ENCODE results near the gene ZSCAN5B. TPM values are rescaled to one million over a fixed set of nuclear protein-coding genes. Genes with fewer than 3 reads are reported as not detected.
"Not testable (repeated sequence)": the region's sequence is repeated elsewhere in the genome, so short reads cannot be mapped to it uniquely, and the experiment has no call there.

Gene ZSCAN5B
- polyA plus RNA-seq, 1 experiment = 0.17 TPM

- ChIA-PET POLR2A (no interaction called here), CTCF (interaction anchor here (2.0 kb wide), 1 partner anchor 63 kb away, joined by 6 read pairs; no protein-coding TSS in a partner anchor)
- no peaks in the 10 kb centered on the region for H3K27me3 ChIP-seq (ENCODE audit: control insufficient read depth, insufficient read depth, low read length)
- no peak for TF ChIP-seq CTCF (IDR thresholded peaks at IDR 0.05; ENCODE audit: insufficient read depth, low read depth, low read length)
- no peak overlapping the region for H3K4me3 ChIP-seq (ENCODE audit: low read depth, low read length)
- H3K36me3 ChIP-seq (ENCODE audit: control insufficient read depth, insufficient read depth, low read length) = no peaks in the 10 kb centered on the region
- no peak for DNase-seq (ENCODE audit: low read depth)
Observed at GRCh38 chr19:56189785-56190184, 7.8 kb downstream of the ZSCAN5B start.

- Histone ChIP-seq H3K27me3 (ENCODE audit: control insufficient read depth, insufficient read depth, low read length) (no peaks in the 10 kb centered on the region), H3K36me3 (ENCODE audit: control insufficient read depth, insufficient read depth, low read length) (no peaks in the 10 kb centered on the region), H3K4me3 (ENCODE audit: low read depth, low read length) (no peak overlapping the region)
- DNase-seq (ENCODE audit: low read depth) = no peak
- ChIA-PET CTCF (interaction anchor here (0.6 to 12.9 kb wide), 5 partner anchors 75 to 1050 kb away, joined by 3 to 262 read pairs (median 4); no protein-coding TSS in a partner anchor), POLR2A (no interaction called here)
- no peak for TF ChIP-seq CTCF (IDR thresholded peaks at IDR 0.05; ENCODE audit: insufficient read depth, low read depth, low read length)
Observed at GRCh38 chr19:56177564-56178243, 19.9 kb downstream of the ZSCAN5B start.

- no peak for TF ChIP-seq CTCF (IDR thresholded peaks at IDR 0.05; ENCODE audit: insufficient read depth, low read depth, low read length)
- ChIA-PET CTCF (interaction anchor here (3.7 to 12.9 kb wide), 2 partner anchors 98 to 111 kb away, joined by 18 to 262 read pairs; no protein-coding TSS in a partner anchor), POLR2A (no interaction called here)
- no peaks in the 10 kb centered on the region for H3K27me3 ChIP-seq (ENCODE audit: control insufficient read depth, insufficient read depth, low read length)
- H3K36me3 ChIP-seq (ENCODE audit: control insufficient read depth, insufficient read depth, low read length) = no peaks in the 10 kb centered on the region
- no peak for DNase-seq (ENCODE audit: low read depth)
- no peak overlapping the region for H3K4me3 ChIP-seq (ENCODE audit: low read depth, low read length)
Observed at GRCh38 chr19:56176881-56177280, 20.7 kb downstream of the ZSCAN5B start.

- H3K4me3 ChIP-seq (ENCODE audit: low read depth, low read length); H3K36me3 ChIP-seq (ENCODE audit: control insufficient read depth, insufficient read depth, low read length); POLR2A ChIA-PET; H3K27me3 ChIP-seq (ENCODE audit: control insufficient read depth, insufficient read depth, low read length); DNase-seq (ENCODE audit: low read depth): not testable (repeated sequence)
- CTCF ChIA-PET = interaction anchor here (3.7 to 12.9 kb wide), 2 partner anchors 98 to 110 kb away, joined by 18 to 262 read pairs; no protein-coding TSS in a partner anchor
Observed at GRCh38 chr19:56176310-56176709, 21.3 kb downstream of the ZSCAN5B start.

- H3K36me3 ChIP-seq (ENCODE audit: control insufficient read depth, insufficient read depth, low read length); DNase-seq (ENCODE audit: low read depth); POLR2A ChIA-PET; H3K27me3 ChIP-seq (ENCODE audit: control insufficient read depth, insufficient read depth, low read length); H3K4me3 ChIP-seq (ENCODE audit: low read depth, low read length): not testable (repeated sequence)
- CTCF ChIA-PET = interaction anchor here (3.7 to 12.9 kb wide), 2 partner anchors 97 to 110 kb away, joined by 18 to 262 read pairs; no protein-coding TSS in a partner anchor
Observed at GRCh38 chr19:56175861-56176307, 21.7 kb downstream of the ZSCAN5B start, which contains the start of gene GALP. Gene GALP, plus strand, starts transcription at chr19:56176008. Its CDS starts 1,101 bp downstream, at chr19:56177109.

- Histone ChIP-seq H3K36me3 (ENCODE audit: control insufficient read depth, insufficient read depth, low read length) (no peaks in the 10 kb centered on the region), H3K4me3 (ENCODE audit: low read depth, low read length) (no peak overlapping the region), H3K27me3 (ENCODE audit: control insufficient read depth, insufficient read depth, low read length) (no peaks in the 10 kb centered on the region)
- TF ChIP-seq CTCF (IDR thresholded peaks at IDR 0.05; ENCODE audit: insufficient read depth, low read depth, low read length) = no peak
- ChIA-PET CTCF (interaction anchor here (12.9 kb wide), 1 partner anchor 96 kb away, joined by 262 read pairs; no protein-coding TSS in a partner anchor), POLR2A (no interaction called here)
- no peak for DNase-seq (ENCODE audit: low read depth)
Observed at GRCh38 chr19:56174550-56174949, 23.0 kb downstream of the ZSCAN5B start.

Data from BJ (cell line).